Keratinocyte (primary cell): ENCODE measurements around the gene RASA3. TPM values are rescaled to one million over a fixed set of nuclear protein-coding genes. Genes with fewer than 3 reads are reported as not detected.

Source experiments
- DNase-seq: peaks from one replicate; pipeline ENCODE4 v3.0.0-alpha.2; 2011; ENCODE audit warnings: low read depth, missing footprints, low spot score
- FAIRE-seq: peaks from 2 replicates; lab custom pipeline; 2011; peaks lifted over from hg19 to GRCh38; lab: Jason Lieb, UNC
- H2AFZ ChIP-seq: 2 replicates; pipeline ENCODE4 v1.6.0; 2012; ENCODE audit warnings: low read length, control low read depth, inconsistent platforms; ENCODE audit not compliant: control insufficient read depth
- H3K27ac ChIP-seq: 2 replicates; pipeline ENCODE4 v1.5.1; 2011; ENCODE audit warnings: low read length; ENCODE audit not compliant: control insufficient read depth, insufficient read depth
- H3K27me3 ChIP-seq: 3 replicates; pipeline ENCODE4 v1.6.0; 2011; ENCODE audit warnings: low read length; ENCODE audit not compliant: control insufficient read depth, insufficient read depth; ENCODE audit errors: extremely low read depth
- H3K36me3 ChIP-seq, 2 experiments: 2 replicates in 1 of 2; 3 replicates in 1 of 2; pipeline ENCODE4 v1.5.1; 2011; ENCODE audit warnings: low read length in 2 of 2, mild to moderate bottlenecking in 1 of 2; ENCODE audit not compliant: control insufficient read depth in 2 of 2, insufficient read depth in 2 of 2; ENCODE audit errors: extremely low read depth in 1 of 2
- H3K4me1 ChIP-seq: 3 replicates; pipeline ENCODE4 v1.5.1; 2011; ENCODE audit warnings: low read length; ENCODE audit not compliant: control insufficient read depth, insufficient read depth; ENCODE audit errors: extremely low read depth
- H3K4me2 ChIP-seq: 3 replicates; pipeline ENCODE4 v1.6.0; 2011; ENCODE audit warnings: low read depth, low read length; ENCODE audit not compliant: control insufficient read depth, insufficient read depth; ENCODE audit errors: extremely low read depth
- H3K4me3 ChIP-seq, 3 experiments: fragments of 200-600 bp in 1 of 3; sonication (generic) in 1 of 3; 2 replicates in 2 of 3; 3 replicates in 1 of 3; pipeline ENCODE4 v1.5.1; 2011 to 2016; ENCODE audit warnings: low read length in 3 of 3, mild to moderate bottlenecking in 3 of 3, control low read depth in 2 of 3, inconsistent platforms in 1 of 3, low read depth in 1 of 3, mixed read lengths in 1 of 3, mixed run types in 1 of 3, moderate library complexity in 1 of 3; ENCODE audit not compliant: control insufficient read depth in 2 of 3, insufficient read depth in 2 of 3; ENCODE audit errors: extremely low read depth in 1 of 3
- H3K79me2 ChIP-seq: 2 replicates; pipeline ENCODE4 v1.6.0; 2012; ENCODE audit warnings: low read length; ENCODE audit not compliant: control insufficient read depth, insufficient read depth
- H3K9ac ChIP-seq: 3 replicates; pipeline ENCODE4 v1.6.0; 2011; ENCODE audit warnings: low read length; ENCODE audit not compliant: control insufficient read depth, insufficient read depth; ENCODE audit errors: extremely low read depth
- H3K9me1 ChIP-seq: 3 replicates; pipeline ENCODE4 v1.6.0; 2011; ENCODE audit warnings: low read length; ENCODE audit not compliant: control insufficient read depth, insufficient read depth; ENCODE audit errors: extremely low read depth
- H3K9me3 ChIP-seq: 2 replicates; pipeline ENCODE4 v1.5.1; 2012; ENCODE audit warnings: low read depth, low read length; ENCODE audit not compliant: control insufficient read depth
- H4K20me1 ChIP-seq: 3 replicates; pipeline ENCODE4 v1.6.0; 2011; ENCODE audit warnings: low read length; ENCODE audit not compliant: control insufficient read depth, insufficient read depth; ENCODE audit errors: extremely low read depth
- CTCF ChIP-seq, 3 experiments: IDR thresholded peaks in 1 of 3; conservative IDR thresholded peaks in 1 of 3; optimal IDR thresholded peaks in 1 of 3; 2 replicates in 2 of 3; 3 replicates in 1 of 3; pipeline versions ENCODE3 to v1.5.1; 2011; ENCODE audit warnings: low read length in 3 of 3, mild to moderate bottlenecking in 3 of 3, moderate library complexity in 2 of 3, control low read depth in 1 of 3, inconsistent platforms in 1 of 3; ENCODE audit not compliant: insufficient read depth in 2 of 3; ENCODE audit errors: extremely low read depth in 1 of 3
- EZH2 ChIP-seq: IDR thresholded peaks from one replicate; pipeline ENCODE4 v1.6.1; 2012; ENCODE audit warnings: inconsistent platforms, mild to moderate bottlenecking, low read length, moderate library complexity
- dilution Hi-C: fragments of 300-500 bp; cut with MboI; formaldehyde crosslinking; loops from one replicate; pipeline ENCODE4 v1.7.0; 2020; ENCODE audit warnings: low sequenced_read_pairs; ENCODE audit not compliant: extremely low pct_ligation_motif_present
- polyA plus RNA-seq, 5 experiments: library from polyadenylated mRNA; depleted of rRNA in 3 of 5; stranded (reverse) in 3 of 5; stranded (forward) in 1 of 5; unstranded in 1 of 5; fragments of >200 nt; gene quantifications; 1 replicate in 1 of 5; 2 replicates in 3 of 5; 3 replicates in 1 of 5; pipeline versions ENCODE4 v1.2.1 to v1.2.3, GENCODE V29; 2011 to 2012; ENCODE audit warnings: missing spikeins in 2 of 5, low read depth in 1 of 5, low replicate concordance in 1 of 5

RASA3 gene
- polyA plus RNA-seq, 1 donor (not counting 4 experiments of a cell fraction or from before 2014, with no cell fraction given), result 4.1 TPM

GRCh38 chr13:113978741-113979481 is 153.5 kb downstream of the RASA3 start:
- Histone ChIP-seq H3K36me3 (peaks cover 0 to 1% of the 10 kb centered on the region in 2 experiments), H2AFZ (no peak overlapping the region), H3K4me1 (peaks cover 6% of the 10 kb centered on the region), H3K9me3 (no peaks in the 10 kb centered on the region), H4K20me1 (no peaks in the 10 kb centered on the region), H3K9me1 (no peaks in the 10 kb centered on the region), H3K27ac (no peak overlapping the region), H3K9ac (no peak overlapping the region), H3K79me2 (no peaks in the 10 kb centered on the region), H3K4me2 (no peak overlapping the region), H3K4me3 (no peak overlapping the region), H3K27me3 (no peaks in the 10 kb centered on the region)
- TF ChIP-seq EZH2 (no peak), CTCF (optimal IDR thresholded peaks at IDR 0.05 in 1 of 3, IDR thresholded peaks at IDR 0.05 in 1 of 3, conservative IDR thresholded peaks at IDR 0.05 in 1 of 3; ENCODE audit: extremely low read depth in 1 of 3, insufficient read depth in 2 of 3, low read length in 3 of 3) (no peak)
- dilution Hi-C loops, result no loop called here
- DNase-seq (no peak), FAIRE-seq (no peak)

- FAIRE-seq (no peak), DNase-seq (no peak)
These were observed 154.4 kb downstream of the RASA3 start for GRCh38 chr13:113977976-113978375.

More at GRCh38 chr13:113977976-113978375, 154.4 kb downstream of the RASA3 start:
- Histone ChIP-seq H3K36me3 (peaks cover 0 to 1% of the 10 kb centered on the region in 2 experiments), H3K79me2 (no peaks in the 10 kb centered on the region), H3K9me3 (no peaks in the 10 kb centered on the region), H3K27me3 (no peaks in the 10 kb centered on the region), H3K4me2 (no peak overlapping the region), H3K4me3 (no peak overlapping the region), H3K27ac (no peak overlapping the region), H3K4me1 (peaks cover 6% of the 10 kb centered on the region), H3K9me1 (no peaks in the 10 kb centered on the region), H4K20me1 (no peaks in the 10 kb centered on the region), H3K9ac (no peak overlapping the region), H2AFZ (no peak overlapping the region)
- dilution Hi-C loops, result no loop called here
- TF ChIP-seq EZH2, result no peak
- TF ChIP-seq CTCF (optimal IDR thresholded peaks at IDR 0.05 in 1 of 3, IDR thresholded peaks at IDR 0.05 in 1 of 3, conservative IDR thresholded peaks at IDR 0.05 in 1 of 3; ENCODE audit: extremely low read depth in 1 of 3, insufficient read depth in 2 of 3, low read length in 3 of 3), result no peak
